HG03432 (cell line): ENCODE data around the gene DNASE1.
"Not testable (repeated sequence)": the region's sequence is repeated elsewhere in the genome, so short reads cannot be mapped to it uniquely, and the experiment has no call there.

Experiments
- ATAC-seq: cut with Tn5 transposase; IDR thresholded peaks from one replicate; pipeline ENCODE4 v1.9.1; 2021; ENCODE audit warnings: mild to moderate bottlenecking, moderate library complexity; ENCODE audit not compliant: unreplicated experiment

The DNASE1 gene, protein sequence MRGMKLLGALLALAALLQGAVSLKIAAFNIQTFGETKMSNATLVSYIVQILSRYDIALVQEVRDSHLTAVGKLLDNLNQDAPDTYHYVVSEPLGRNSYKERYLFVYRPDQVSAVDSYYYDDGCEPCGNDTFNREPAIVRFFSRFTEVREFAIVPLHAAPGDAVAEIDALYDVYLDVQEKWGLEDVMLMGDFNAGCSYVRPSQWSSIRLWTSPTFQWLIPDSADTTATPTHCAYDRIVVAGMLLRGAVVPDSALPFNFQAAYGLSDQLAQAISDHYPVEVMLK

DNA sequence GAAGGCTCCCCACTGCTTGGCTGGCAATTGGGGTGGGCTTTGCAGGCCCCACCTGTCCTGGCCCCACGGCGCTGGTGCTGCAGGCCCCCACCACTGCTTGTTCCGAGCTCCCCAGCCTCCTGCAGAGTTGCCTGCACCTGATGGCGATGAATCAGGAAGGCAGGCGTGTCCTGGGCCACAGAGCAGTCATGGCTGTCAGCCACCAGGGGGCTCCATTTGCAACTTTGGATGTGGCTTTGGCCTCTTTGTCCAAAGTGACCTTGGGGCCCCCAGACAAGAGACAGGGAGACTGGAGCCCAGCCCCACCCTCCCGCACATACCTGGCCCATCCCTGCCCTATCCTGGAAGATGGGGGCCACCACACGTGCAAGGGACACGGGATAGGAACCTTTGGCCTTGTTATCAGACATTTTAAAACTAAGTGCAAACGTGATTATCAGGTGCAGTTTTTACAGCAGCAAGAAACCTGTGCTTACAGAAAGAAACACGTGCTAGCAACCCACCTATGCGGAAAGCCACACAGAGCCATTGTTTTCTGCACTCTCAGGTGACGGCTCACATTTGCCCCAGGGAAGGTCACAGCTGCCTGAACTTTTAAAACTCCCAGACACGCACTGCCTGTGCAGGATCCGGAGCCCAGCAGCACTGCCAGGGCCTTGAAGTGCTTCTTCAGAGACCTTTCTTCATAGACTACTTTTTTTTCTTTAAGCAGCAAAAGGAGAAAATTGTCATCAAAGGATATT is at the start of gene DNASE1:
DNASE1 (plus strand) TSS at position 443 of the 743 bp plus-strand sequence. CDS start 683 bp downstream, outside the sequence.
- no peak for ATAC-seq

GRCh38 chr16:3606441-3606840 is 48.0 kb upstream of the DNASE1 start:
- no peak for ATAC-seq

- no peak for ATAC-seq
Observed at GRCh38 chr16:3607161-3607560, 47.3 kb upstream of the DNASE1 start.

DNA sequence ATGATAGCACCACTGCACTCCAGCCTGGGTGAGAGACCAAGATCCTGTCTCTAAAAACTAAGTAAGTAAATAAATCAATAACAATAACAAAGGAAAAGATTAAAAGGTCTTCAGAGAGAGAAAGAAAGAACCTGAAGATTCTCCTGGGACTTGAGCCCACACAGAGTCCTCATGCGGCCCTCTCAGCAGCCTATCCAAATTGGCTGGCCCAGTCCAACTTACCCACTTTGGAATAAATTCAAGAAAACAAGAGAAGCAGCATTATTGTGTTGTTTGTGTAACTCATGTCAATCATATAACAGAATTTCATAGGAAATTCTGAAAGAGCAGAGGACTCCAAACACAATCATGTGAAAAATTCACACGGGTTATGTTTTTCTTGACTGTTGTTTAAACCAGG is 46.9 kb upstream of the DNASE1 start:
- no peak for ATAC-seq

GRCh38 chr16:3608069-3608468 is 46.4 kb upstream of the DNASE1 start:
- ATAC-seq: no peak

DNA sequence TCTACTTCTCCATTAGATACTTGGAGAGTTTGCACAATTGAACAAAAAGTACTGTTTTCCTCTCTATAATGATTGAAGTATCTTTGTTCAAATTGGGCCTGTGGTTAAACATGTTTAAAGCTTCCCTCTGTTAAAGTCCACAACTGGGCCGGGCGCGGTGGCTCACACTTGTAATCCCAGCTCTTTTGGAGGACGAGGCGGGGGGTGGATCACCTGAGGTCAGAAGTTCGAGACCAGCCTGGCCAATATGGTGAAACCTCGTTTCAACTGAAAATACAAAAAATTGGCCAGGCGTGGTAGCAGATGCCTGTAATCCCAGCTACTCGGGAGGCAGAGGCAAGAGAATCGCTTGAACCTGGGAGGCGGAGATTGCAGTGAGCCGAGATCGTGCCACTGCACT is 45.5 kb upstream of the DNASE1 start:
- not testable (repeated sequence) for ATAC-seq

GRCh38 chr16:3609895-3610697 is 44.4 kb upstream of the DNASE1 start:
- no peak for ATAC-seq

DNA sequence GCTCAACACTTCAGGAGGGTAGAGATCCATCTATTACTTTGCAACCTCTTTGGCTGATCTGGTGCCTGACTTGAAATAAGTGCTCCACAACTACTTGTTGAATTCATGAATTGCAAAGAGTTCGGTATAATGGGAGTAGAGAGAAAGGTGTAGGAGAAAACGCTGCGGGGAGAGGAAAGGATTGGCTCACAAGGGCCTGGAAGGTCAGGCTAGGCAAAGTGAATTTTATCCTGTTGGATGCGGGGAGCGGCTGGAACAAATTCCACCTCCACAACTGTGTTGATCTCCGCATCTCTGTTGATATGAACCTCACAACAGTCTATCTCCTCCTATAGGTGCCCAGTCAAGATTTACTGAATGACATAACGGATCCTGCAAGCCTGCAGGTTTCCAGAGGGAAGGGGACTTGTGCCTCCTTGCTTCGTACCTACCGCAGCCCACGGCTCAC is 43.8 kb upstream of the DNASE1 start:
- no peak for ATAC-seq

- peak; percentile 85 for ATAC-seq
Observed at GRCh38 chr16:3611146-3611975, 43.1 kb upstream of the DNASE1 start, which contains the start of gene SLX4. TSS of gene SLX4 (minus strand) at chr16:3611606. CDS start at chr16:3608964, 2,642 bp downstream.

GRCh38 chr16:3612510-3613466 is 41.7 kb upstream of the DNASE1 start:
- ATAC-seq: no peak

GRCh38 chr16:3618769-3619141 is 35.7 kb upstream of the DNASE1 start:
- no peak for ATAC-seq

- ATAC-seq: peak; percentile 42
Observed at GRCh38 chr16:3623642-3624041, 30.8 kb upstream of the DNASE1 start.

- no peak for ATAC-seq
Observed at GRCh38 chr16:3625331-3625730, 29.2 kb upstream of the DNASE1 start.

- peak; percentile 49 for ATAC-seq
Observed at GRCh38 chr16:3625911-3626732, 28.4 kb upstream of the DNASE1 start.

DNA sequence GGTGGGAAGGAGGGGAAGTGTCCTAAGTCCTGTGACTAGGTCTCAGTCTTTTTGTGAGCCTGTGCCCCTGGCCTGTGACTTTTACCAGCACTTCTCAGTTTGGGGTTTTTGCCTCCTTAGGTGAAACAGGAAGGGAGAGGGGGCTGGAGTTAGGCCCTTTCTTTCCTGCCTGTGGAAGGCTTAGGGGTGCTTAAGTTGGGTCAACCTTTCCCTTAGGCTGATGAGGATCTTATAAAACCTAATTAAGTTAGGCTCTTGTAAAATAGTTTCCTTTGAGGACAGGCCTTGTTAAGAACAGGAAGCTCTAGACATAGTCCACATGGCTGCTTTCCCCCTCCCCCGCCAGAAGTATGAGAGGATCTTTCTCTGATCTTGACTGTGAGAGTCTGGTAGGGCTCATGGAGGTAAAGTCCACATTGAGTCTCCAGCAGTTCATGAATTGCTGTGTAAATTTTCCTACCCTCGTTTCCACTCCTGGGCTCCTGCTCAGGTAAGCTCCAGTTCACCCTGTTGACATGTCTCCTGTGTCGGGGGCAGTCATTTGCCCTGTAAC is 17.0 kb upstream of the DNASE1 start:
- ATAC-seq: no peak

DNA sequence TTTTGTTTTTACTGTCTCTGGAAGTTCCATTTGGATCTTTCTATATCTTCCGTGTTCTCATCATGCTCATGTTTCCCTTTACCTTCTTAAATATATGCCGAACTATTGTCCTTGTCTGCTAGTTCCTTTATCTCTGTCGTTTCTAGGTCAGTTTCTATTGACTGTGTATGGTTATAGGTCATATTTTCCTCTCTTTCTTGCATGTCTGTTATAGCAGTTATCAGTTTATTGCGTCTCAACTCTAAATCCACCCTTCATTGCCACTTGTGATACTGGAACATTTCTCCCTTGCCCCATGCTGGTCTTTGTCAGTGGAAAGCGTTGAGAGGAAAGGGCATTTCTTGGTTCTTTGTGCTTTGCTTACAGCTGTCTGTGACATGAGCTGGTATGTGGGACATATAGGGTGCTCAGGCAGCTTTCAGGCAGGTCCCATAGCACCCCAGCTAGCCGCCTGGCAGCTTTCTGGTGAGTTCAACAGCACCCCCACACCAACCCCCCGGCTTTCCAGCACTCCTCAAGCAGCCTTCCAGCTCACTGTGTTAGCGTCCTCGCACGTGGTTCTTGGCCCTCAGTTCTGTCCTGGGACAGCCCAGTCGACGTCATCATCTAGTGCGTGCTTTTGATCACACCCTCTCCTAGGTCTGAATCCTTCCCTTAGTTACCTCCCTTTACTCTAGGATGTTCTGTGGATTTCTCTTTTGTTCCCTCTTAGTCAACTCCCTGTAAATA is 15.4 kb upstream of the DNASE1 start:
- ATAC-seq: no peak

- ATAC-seq: no peak
Observed at GRCh38 chr16:3640207-3640606, 14.3 kb upstream of the DNASE1 start.
